ENCODE results near the gene SLC11A2. TPM values are rescaled to one million over a fixed set of nuclear protein-coding genes. Genes with fewer than 3 reads are reported as not detected.
A peak's percentile ranks its signal among the peaks of the same experiment; 100 is the strongest.

Gene SLC11A2
- total and polyA plus RNA-seq, 2 of the 4 experiments (the other 2 are of a cell fraction): 28.0 to 45.3 TPM

- no peak overlapping the region for H2BK15ac ChIP-seq (ENCODE audit: low read depth, low read length)
- ChIA-PET POLR2A (ENCODE audit: unreplicated experiment) (no interaction called here), CTCF (no interaction called here)
- no peak overlapping the region for H3K23ac ChIP-seq (ENCODE audit: low read depth, low read length)
- ATAC-seq (ENCODE audit: low read depth) (peak; percentile 54), DNase-seq (peak; percentile 43)
- no peak overlapping the region for H3K14ac ChIP-seq (replicated peaks; ENCODE audit: low read depth, low read length)
- H4K20me1 ChIP-seq (ENCODE audit: insufficient read depth, low read length): 0 out of 2 replicates have a peak, but pooled peaks cover 3% of the 10 kb centered on the region
- H3K27ac ChIP-seq (ENCODE audit: insufficient read depth, low read length): no peak overlapping the region
- H3K4me3 ChIP-seq (ENCODE audit: insufficient read depth, low read depth, low read length): no peak overlapping the region
- H3K9me1 ChIP-seq (ENCODE audit: insufficient read depth, low read length): peaks cover 4% of the 10 kb centered on the region; the same call in 1 of the 2 replicates
- H4K8ac ChIP-seq (ENCODE audit: low read depth in 2 of 2, low read length in 2 of 2): no peak overlapping the region
- H3K79me1 ChIP-seq (ENCODE audit: low read depth in 1 of 2, low read length in 2 of 2): no peaks in the 10 kb centered on the region; a peak in 1 of 4 replicates
- no peak overlapping the region for H2BK120ac ChIP-seq (ENCODE audit: low read depth, low read length)
- H3K27me3 ChIP-seq (ENCODE audit: control insufficient read depth, insufficient read depth, low read length): no peaks in the 10 kb centered on the region
- H3K18ac ChIP-seq (ENCODE audit: low read depth, low read length): no peak overlapping the region
- H3K9ac ChIP-seq (ENCODE audit: low read depth, low read length): no peak overlapping the region
- H3K4me2 ChIP-seq (ENCODE audit: low read depth, low read length): no peak overlapping the region
- H2BK5ac ChIP-seq (ENCODE audit: low read depth, low read length, poor library complexity, severe bottlenecking): no peak overlapping the region
- intact Hi-C loops (cut with micrococcal nuclease): no loop called here
- no peak for TF ChIP-seq CTCF (conservative IDR thresholded peaks at IDR 0.05; ENCODE audit: low read depth, low read length)
- TF ChIP-seq NFE2L2 (IDR thresholded peaks at IDR 0.05; ENCODE audit: low read depth, low read length): no peak
- TF ChIP-seq RCOR1 (IDR thresholded peaks at IDR 0.05; ENCODE audit: insufficient replicate concordance, low read length): no peak
- no peak for TF ChIP-seq CEBPB (IDR thresholded peaks at IDR 0.05; ENCODE audit: low read depth, low read length)
- no peak for TF ChIP-seq CHD1 (IDR thresholded peaks at IDR 0.05; ENCODE audit: low read depth, low read length)
- TF ChIP-seq POLR2A (IDR thresholded peaks at IDR 0.05; ENCODE audit: low read depth, low read length): no peak
- TF ChIP-seq USF2 (IDR thresholded peaks at IDR 0.05; ENCODE audit: low read depth, low read length): no peak
- TF ChIP-seq BHLHE40 (IDR thresholded peaks at IDR 0.05; ENCODE audit: low read depth, low read length): no peak
- TF ChIP-seq MXI1 (IDR thresholded peaks at IDR 0.05; ENCODE audit: borderline replicate concordance, low read depth, low read length): no peak
- TF ChIP-seq RFX5 (IDR thresholded peaks at IDR 0.05; ENCODE audit: low read depth, low read length): no peak
- no peak for TF ChIP-seq FOS (IDR thresholded peaks at IDR 0.05; ENCODE audit: low read depth, low read length)
- TF ChIP-seq RAD21 (IDR thresholded peaks at IDR 0.05; ENCODE audit: low read length): no peak
- TF ChIP-seq ELK1 (IDR thresholded peaks at IDR 0.05; ENCODE audit: borderline replicate concordance, low read depth, low read length): no peak
- no peak for TF ChIP-seq MAFK (IDR thresholded peaks at IDR 0.05; ENCODE audit: low read depth, low read length)
- TF ChIP-seq MAZ (IDR thresholded peaks at IDR 0.05; ENCODE audit: borderline replicate concordance, low read depth, low read length): no peak
- no peak for TF ChIP-seq SMC3 (IDR thresholded peaks at IDR 0.05; ENCODE audit: low read depth, low read length)
- in situ Hi-C loops (cut with MboI; ENCODE audit: low sequenced_read_pairs): loop anchor here (25.0 kb wide), 1 partner anchor 506 kb away; no protein-coding TSS in a partner anchor
- H3K9me3 ChIP-seq (ENCODE audit: control insufficient read depth, insufficient read depth, low read length): no peaks in the 10 kb centered on the region
- H3K4ac ChIP-seq (ENCODE audit: low read depth, low read length): no peak overlapping the region
- 0% methylated on average over 1 of the region's 2 CpGs; no CpG with 5 or more reads in 1 of the 2 experiments for WGBS, 2 experiments (ENCODE audit: extremely low coverage in 2 of 2, insufficient read length in 1 of 2)
- H3K4me1 ChIP-seq (ENCODE audit: control insufficient read depth, insufficient read depth, low read length): peaks cover 4% of the 10 kb centered on the region; the same call in 1 of the 2 replicates
- H4K5ac ChIP-seq (ENCODE audit: low read depth, low read length): no peak overlapping the region
- H4K91ac ChIP-seq (ENCODE audit: insufficient read depth, low read depth, low read length): no peak overlapping the region
- dilution Hi-C loops (cut with HindIII; ENCODE audit: low sequenced_read_pairs, unreplicated experiment): no loop called here
- no peak overlapping the region for H2AK9ac ChIP-seq (replicated peaks; ENCODE audit: low read depth, low read length, poor library complexity)
- H2BK20ac ChIP-seq (ENCODE audit: low read depth, low read length): no peak overlapping the region
- no peak overlapping the region for H2AK5ac ChIP-seq (ENCODE audit: low read depth, low read length)
- no peak overlapping the region for H2AFZ ChIP-seq (replicated peaks; ENCODE audit: low read length, poor library complexity)
- no peak overlapping the region for H3K56ac ChIP-seq (ENCODE audit: extremely low read depth, insufficient read depth, low read length)
- BruUV-seq (replicated peaks): no TSS peak
- H3K36me3 ChIP-seq (ENCODE audit: control insufficient read depth, insufficient read depth, low read length): peaks cover 55% of the 10 kb centered on the region
These were observed 33.4 kb downstream of the SLC11A2 start for GRCh38 chr12:50992819-50993218.
